ENCODE data around the gene ADM.

The ADM gene

GRCh38 chr11:10323793-10324170, 18.9 kb downstream of the ADM start:
- Mint-ChIP-seq H3K4me1 (peaks cover 7% of the 10 kb centered on the region), H3K27ac (no peak overlapping the region), H3K27me3 (ENCODE audit: low read depth, poor library complexity) (peaks cover 4% of the 10 kb centered on the region), H3K4me3 (no peak overlapping the region), H3K36me3 (ENCODE audit: low read depth) (no peaks in the 10 kb centered on the region), H3K9me3 (no peaks in the 10 kb centered on the region)
- TF ChIP-seq, protein P1, sequence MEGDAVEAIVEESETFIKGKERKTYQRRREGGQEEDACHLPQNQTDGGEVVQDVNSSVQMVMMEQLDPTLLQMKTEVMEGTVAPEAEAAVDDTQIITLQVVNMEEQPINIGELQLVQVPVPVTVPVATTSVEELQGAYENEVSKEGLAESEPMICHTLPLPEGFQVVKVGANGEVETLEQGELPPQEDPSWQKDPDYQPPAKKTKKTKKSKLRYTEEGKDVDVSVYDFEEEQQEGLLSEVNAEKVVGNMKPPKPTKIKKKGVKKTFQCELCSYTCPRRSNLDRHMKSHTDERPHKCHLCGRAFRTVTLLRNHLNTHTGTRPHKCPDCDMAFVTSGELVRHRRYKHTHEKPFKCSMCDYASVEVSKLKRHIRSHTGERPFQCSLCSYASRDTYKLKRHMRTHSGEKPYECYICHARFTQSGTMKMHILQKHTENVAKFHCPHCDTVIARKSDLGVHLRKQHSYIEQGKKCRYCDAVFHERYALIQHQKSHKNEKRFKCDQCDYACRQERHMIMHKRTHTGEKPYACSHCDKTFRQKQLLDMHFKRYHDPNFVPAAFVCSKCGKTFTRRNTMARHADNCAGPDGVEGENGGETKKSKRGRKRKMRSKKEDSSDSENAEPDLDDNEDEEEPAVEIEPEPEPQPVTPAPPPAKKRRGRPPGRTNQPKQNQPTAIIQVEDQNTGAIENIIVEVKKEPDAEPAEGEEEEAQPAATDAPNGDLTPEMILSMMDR (IDR thresholded peaks at IDR 0.05) = no peak
- DNase-seq = no peak

- DNase-seq = no peak
- Mint-ChIP-seq H3K4me1 (peaks cover 7% of the 10 kb centered on the region), H3K4me3 (no peak overlapping the region), H3K27ac (no peak overlapping the region), H3K36me3 (ENCODE audit: low read depth) (no peaks in the 10 kb centered on the region), H3K9me3 (no peaks in the 10 kb centered on the region), H3K27me3 (ENCODE audit: low read depth, poor library complexity) (peaks cover 4% of the 10 kb centered on the region)
- TF ChIP-seq, protein P1 (IDR thresholded peaks at IDR 0.05) = no peak
Observed at GRCh38 chr11:10324474-10324873, 19.6 kb downstream of the ADM start.

DNA sequence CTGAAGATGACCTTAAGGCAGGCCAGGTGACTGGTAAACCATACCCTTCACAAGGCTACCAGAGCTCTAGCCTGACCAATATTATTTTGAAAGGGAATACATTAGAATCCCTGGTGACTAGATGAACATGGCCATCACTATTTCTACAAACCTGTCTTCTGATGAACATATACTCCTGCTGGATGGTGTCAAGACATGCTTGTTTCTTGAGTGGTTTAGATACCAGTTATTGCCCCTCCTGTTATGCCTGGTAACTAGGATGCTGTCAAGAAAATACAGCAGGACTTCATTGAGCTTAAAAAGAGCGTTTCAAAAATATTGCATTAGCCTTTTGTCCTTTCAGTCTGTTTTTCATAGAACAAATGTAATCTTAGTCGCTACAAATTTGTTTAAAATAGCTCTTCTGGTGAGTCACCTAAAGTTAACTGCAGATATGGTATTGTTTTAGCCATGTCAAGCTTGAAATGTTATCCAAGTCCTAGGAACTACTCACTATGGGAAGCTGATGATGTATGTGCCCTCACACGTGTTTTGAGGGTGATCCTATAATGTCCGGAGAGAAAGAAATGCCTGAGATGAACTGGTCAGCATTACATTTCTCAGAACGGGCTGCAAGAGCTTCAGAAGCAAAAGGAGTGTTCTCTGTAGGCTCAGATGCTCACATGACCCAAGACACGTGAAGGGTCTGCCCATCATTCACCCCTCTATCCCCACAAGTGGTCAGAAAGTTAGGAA, 20.6 kb downstream of the ADM start:
- Mint-ChIP-seq H3K27me3 (ENCODE audit: low read depth, poor library complexity) (peaks cover 4% of the 10 kb centered on the region), H3K4me1 (peaks cover 7% of the 10 kb centered on the region)
- TF ChIP-seq, protein P1 (IDR thresholded peaks at IDR 0.05) = no peak

DNA sequence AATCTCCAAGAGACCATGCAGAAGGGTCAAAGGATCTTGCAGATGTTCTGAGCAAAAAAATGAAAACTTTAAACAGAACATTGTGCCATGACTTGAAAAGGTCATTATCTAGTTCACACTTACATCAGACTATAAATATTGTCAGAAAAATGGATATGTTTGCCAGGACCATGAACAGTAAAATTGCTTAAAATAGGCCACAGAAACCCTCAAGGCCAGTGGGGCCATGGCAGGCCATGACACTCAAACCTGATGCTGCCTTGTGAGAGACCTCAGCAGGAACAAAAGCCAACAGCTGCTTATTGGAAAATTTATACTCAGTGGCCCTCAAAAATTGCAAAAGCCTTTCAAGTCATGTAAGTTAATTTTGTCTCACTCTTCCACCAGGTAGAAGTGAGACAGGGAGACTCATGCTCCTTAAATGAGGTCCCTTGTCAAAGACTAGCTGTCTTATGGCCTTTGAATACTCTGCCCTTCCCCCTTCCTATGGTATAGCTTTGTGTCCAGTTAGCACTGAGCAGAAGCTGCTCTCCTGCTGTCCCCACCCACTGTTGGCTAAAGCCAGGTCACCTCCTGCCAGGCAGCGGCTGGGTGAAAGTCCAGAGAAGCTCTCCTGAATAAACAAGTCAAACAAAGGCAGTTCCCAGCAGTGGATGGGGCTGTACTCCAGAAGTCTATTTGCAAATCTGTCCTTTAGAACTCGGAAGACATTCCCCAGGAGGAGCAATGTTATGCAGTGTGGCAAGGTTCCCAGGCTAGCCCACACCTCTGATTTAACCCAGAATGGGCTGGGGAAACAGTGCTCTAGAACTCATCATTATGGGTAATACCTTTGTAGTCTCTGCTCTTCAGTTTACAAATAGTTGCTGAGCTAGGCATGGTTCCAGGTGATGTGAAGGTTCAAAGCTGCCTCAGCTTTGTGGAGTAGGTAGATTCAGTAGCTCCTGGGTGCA, 21.4 kb downstream of the ADM start:
- Mint-ChIP-seq H3K27ac (no peak overlapping the region), H3K36me3 (ENCODE audit: low read depth) (no peaks in the 10 kb centered on the region), H3K4me3 (no peak overlapping the region), H3K4me1 (peaks cover 7% of the 10 kb centered on the region), H3K9me3 (no peaks in the 10 kb centered on the region), H3K27me3 (ENCODE audit: low read depth, poor library complexity) (peaks cover 4% of the 10 kb centered on the region)
- TF ChIP-seq, protein P1 (IDR thresholded peaks at IDR 0.05) = no peak
- no peak for DNase-seq

More for the DNA sequence above, 20.6 kb downstream of the ADM start:
- Mint-ChIP-seq H3K4me3 (no peak overlapping the region), H3K27ac (no peak overlapping the region), H3K36me3 (ENCODE audit: low read depth) (no peaks in the 10 kb centered on the region), H3K9me3 (no peaks in the 10 kb centered on the region)
- no peak for DNase-seq

DNA sequence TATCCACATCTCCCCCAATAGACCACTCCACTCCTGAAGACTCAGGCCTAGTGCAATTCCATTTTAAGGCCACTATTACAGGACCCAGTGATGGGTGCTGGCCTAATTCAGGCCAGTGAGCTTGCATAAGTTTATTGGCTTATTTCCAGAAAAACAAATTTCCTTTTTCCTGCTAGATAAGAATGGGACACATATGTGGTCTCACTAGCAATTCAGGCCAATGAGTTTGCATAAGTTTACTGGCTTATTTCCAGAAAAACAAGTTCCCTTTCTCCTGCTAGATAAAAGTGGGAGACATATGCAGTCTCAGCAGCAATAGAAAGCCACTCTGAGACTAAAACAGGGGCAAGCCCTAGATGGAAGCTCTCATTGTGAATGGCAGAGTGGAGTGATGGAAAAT, 22.4 kb downstream of the ADM start:
- peaks cover 7% of the 10 kb centered on the region for H3K4me1 Mint-ChIP-seq
- H3K27ac Mint-ChIP-seq = no peak overlapping the region
- DNase-seq = no peak
- peaks cover 4% of the 10 kb centered on the region for H3K27me3 Mint-ChIP-seq (ENCODE audit: low read depth, poor library complexity)
- TF ChIP-seq, protein P1 (IDR thresholded peaks at IDR 0.05) = no peak
- H3K9me3 Mint-ChIP-seq = peaks cover 5% of the 10 kb centered on the region
- no peaks in the 10 kb centered on the region for H3K36me3 Mint-ChIP-seq (ENCODE audit: low read depth)
- no peak overlapping the region for H3K4me3 Mint-ChIP-seq

Data from nephron progenitor cell (in vitro differentiated cells).